Aorta (tissue), 5 donors: ENCODE results near the gene NEUROD4. TPM values are rescaled to one million over a fixed set of nuclear protein-coding genes. Genes with fewer than 3 reads are reported as not detected.
A peak's percentile ranks its signal among the peaks of the same experiment; 100 is the strongest.

Source experiments
- ATAC-seq: fragments of 200-7000 bp; cut with Tn5 transposase; one replicate; pipeline ENCODE4 v1.9.1; 2022; ENCODE audit warnings: moderate library complexity; ENCODE audit not compliant: low FRiP score
- DNase-seq, 2 donors: peaks; one replicate each; pipeline ENCODE4 v3.0.0-alpha.2; 2020
- H3K27ac ChIP-seq, 2 donors: one replicate each; pipeline ENCODE4 v1.5.1; 2013; ENCODE audit warnings: low read length in 2 of 2, mild to moderate bottlenecking in 2 of 2, moderate library complexity in 2 of 2, control low read depth in 1 of 2, inconsistent platforms in 1 of 2, low read depth in 1 of 2
- H3K27me3 ChIP-seq, 2 donors: one replicate each; pipeline ENCODE4 v1.6.1; 2013; ENCODE audit warnings: control low read depth in 1 of 2, low read length in 1 of 2, mild to moderate bottlenecking in 1 of 2, moderate library complexity in 1 of 2; ENCODE audit not compliant: insufficient read depth in 2 of 2, control insufficient read depth in 1 of 2
- H3K36me3 ChIP-seq, 2 donors: one replicate each; pipeline ENCODE4 v1.6.1; 2013; ENCODE audit warnings: control low read depth in 1 of 2, low read length in 1 of 2, mild to moderate bottlenecking in 1 of 2; ENCODE audit not compliant: insufficient read depth in 2 of 2, control insufficient read depth in 1 of 2
- H3K4me1 ChIP-seq, 2 donors: one replicate each; pipeline ENCODE4 v1.6.1; 2013; ENCODE audit warnings: low read length in 2 of 2, control low read depth in 1 of 2, mild to moderate bottlenecking in 1 of 2, moderate library complexity in 1 of 2; ENCODE audit not compliant: insufficient read depth in 2 of 2, control insufficient read depth in 1 of 2
- H3K4me3 ChIP-seq, 2 donors: one replicate each; pipeline ENCODE4 v1.5.1; 2013; ENCODE audit warnings: low read length in 2 of 2, control low read depth in 1 of 2, mild to moderate bottlenecking in 1 of 2
- H3K9me3 ChIP-seq: one replicate; pipeline ENCODE4 v1.6.1; 2013; ENCODE audit warnings: mild to moderate bottlenecking, low read length; ENCODE audit not compliant: control insufficient read depth
- WGBS, 2 donors: extraction: QIAGEN DNeasy Blood & Tissue Kit; methylation state at CpG; one replicate each; pipeline ENCODE4 v1.1.7; 2013; 5-methylcytosine and 5-hydroxymethylcytosine counted together
- intact Hi-C, 2 donors: fragments of 100-400 bp; cut with DNase I; formaldehyde crosslinking; loops; one replicate each; pipeline versions ENCODE4 v1.14.2 to v1.15.0; 2022
- polyA plus RNA-seq, 2 donors: library from polyadenylated mRNA; stranded (reverse); fragments of 200-250 nt; gene quantifications; one replicate each; pipeline ENCODE4 v1.2.3, GENCODE V29; 2013
- total RNA-seq, 2 donors: library from RNA; stranded (reverse); fragmentation: NEBNext Ultra II Directional; extraction: Animal tissue kit (Norgen Biotek cat#: 25700); gene quantifications; one replicate each; pipeline ENCODE4 v1.2.1, GENCODE V29; 2021
- donor health status: healthy with polysubstance abuse.
- donor health status: Bipolar disorder and iron deficiency.
- donor health status: DM: no; HTN: no; CAD: no.
- donor health status: DM: no; HTN: no; CAD: no.
- donor health status: DM: yes; HTN: yes; CAD: no.

NEUROD4 gene
- total and polyA plus RNA-seq, 4 donors = not detected

DNA sequence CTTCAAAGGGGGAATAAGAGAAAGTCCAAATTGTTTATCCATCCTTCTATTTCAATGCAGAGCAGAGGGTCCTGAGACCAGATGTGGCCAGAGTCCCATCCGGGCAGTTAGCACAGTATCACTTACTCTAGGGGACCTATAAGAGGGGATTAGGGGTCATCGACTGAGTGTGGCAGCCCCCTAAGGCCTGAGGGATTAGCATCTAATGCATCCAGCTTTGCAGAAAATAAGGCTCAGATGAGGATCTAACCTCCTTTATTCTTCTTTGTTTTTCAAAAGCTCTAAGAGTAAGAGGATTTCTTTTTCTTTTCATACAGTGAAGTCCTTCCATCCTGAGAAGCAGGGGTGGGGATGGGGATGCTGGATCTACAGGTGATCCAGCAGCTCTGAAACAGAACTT is 43.5 kb downstream of the NEUROD4 start:
- H3K4me3 ChIP-seq = no peak overlapping the region
- 52 to 61% methylated on average over 2 of the region's 2 CpGs for WGBS, 2 donors
- H3K27me3 ChIP-seq = peaks cover 0 to 1% of the 10 kb centered on the region in 2 donors
- H3K9me3 ChIP-seq = peaks cover 2% of the 10 kb centered on the region
- intact Hi-C loops = no loop called here
- DNase-seq = no peak
- H3K4me1 ChIP-seq = no peaks in the 10 kb centered on the region
- no peak for ATAC-seq
- H3K27ac ChIP-seq = no peak overlapping the region
- no peaks in the 10 kb centered on the region for H3K36me3 ChIP-seq

DNA sequence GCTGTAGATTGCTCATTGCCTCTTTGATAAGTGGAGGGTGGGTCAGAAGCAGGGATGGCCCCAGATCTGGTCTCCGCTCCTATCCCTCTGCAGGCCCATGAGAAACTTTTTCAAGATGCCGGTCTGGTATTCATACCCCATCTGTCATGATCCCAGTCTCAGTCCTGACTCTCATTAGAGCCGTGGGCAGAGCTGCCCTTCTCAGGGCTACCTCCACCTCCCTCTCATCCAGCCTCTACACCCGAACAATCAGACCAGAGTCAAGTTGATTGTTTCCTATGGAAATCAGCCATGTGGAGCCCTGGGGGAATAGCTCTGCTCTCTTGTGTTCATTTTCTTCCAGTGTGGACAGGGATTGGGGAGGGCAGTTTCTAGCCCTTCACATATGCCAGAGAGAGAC is 45.8 kb downstream of the NEUROD4 start:
- DNase-seq (no peak), ATAC-seq (no peak)
- intact Hi-C loops = no loop called here
- H3K4me3 ChIP-seq = no peak overlapping the region
- no peak overlapping the region for H3K27ac ChIP-seq
- peaks cover 0 to 1% of the 10 kb centered on the region in 2 donors for H3K27me3 ChIP-seq
- no peaks in the 10 kb centered on the region for H3K36me3 ChIP-seq
- no peaks in the 10 kb centered on the region for H3K9me3 ChIP-seq
- H3K4me1 ChIP-seq = no peaks in the 10 kb centered on the region
- 37 to 45% methylated on average over 4 of the region's 4 CpGs for WGBS, 2 donors

DNA sequence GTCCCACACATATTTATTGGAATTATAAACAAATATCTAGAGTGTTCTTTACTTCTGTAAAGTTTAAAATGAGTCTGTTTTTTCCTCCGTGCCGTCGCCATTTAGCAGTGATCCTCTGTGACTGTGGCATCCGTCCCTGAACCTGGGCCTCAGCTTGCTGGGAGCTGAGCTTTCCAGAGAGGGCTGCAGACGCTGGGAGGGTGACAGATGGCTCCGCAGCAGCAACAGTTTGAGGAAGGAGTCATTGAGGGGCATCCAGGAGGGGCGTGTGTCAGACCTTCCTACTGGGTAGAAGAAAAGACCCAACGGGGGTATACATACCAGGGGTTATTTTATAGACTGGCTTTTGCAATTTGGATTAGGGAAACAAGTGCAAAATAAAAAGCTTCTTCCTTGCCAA is 47.9 kb downstream of the NEUROD4 start:
- H3K4me1 ChIP-seq = no peaks in the 10 kb centered on the region
- peaks cover 0 to 1% of the 10 kb centered on the region in 2 donors for H3K27me3 ChIP-seq
- H3K36me3 ChIP-seq = no peaks in the 10 kb centered on the region
- H3K4me3 ChIP-seq = no peak overlapping the region
- no peak for ATAC-seq
- no peak overlapping the region for H3K27ac ChIP-seq
- no peaks in the 10 kb centered on the region for H3K9me3 ChIP-seq
- intact Hi-C loops = no loop called here
- 40 to 49% methylated on average over 8 of the region's 8 CpGs for WGBS, 2 donors
- DNase-seq = no peak

GRCh38 chr12:55068416-55069010 is 48.7 kb downstream of the NEUROD4 start:
- H3K27me3 ChIP-seq = peaks cover 0 to 1% of the 10 kb centered on the region in 2 donors
- no peak for DNase-seq
- no peaks in the 10 kb centered on the region for H3K9me3 ChIP-seq
- peak; percentile 71 for ATAC-seq
- WGBS, 2 donors = 50 to 51% methylated on average over 8 of the region's 8 CpGs
- intact Hi-C loops = no loop called here
- H3K36me3 ChIP-seq = no peaks in the 10 kb centered on the region
- H3K27ac ChIP-seq = no peak overlapping the region
- no peaks in the 10 kb centered on the region for H3K4me1 ChIP-seq
- H3K4me3 ChIP-seq = no peak overlapping the region

- Histone ChIP-seq H3K4me3 (no peak overlapping the region), H3K27me3 (no peaks in the 10 kb centered on the region), H3K9me3 (no peaks in the 10 kb centered on the region), H3K4me1 (no peaks in the 10 kb centered on the region), H3K36me3 (no peaks in the 10 kb centered on the region), H3K27ac (no peak overlapping the region)
- WGBS, 2 donors = 64 to 65% methylated on average over 3 of the region's 3 CpGs
- ATAC-seq (peak; percentile 54), DNase-seq (peak in 1 of 2 donors; percentile 67)
- intact Hi-C loops = loop anchor here (2.0 to 10.0 kb wide), 3 partner anchors 79 to 327 kb away; no protein-coding TSS in a partner anchor
These were observed 52.3 kb downstream of the NEUROD4 start for GRCh38 chr12:55072083-55072482.

- 38% methylated on average over 8 of the region's 8 CpGs for WGBS, 2 donors
- no peaks in the 10 kb centered on the region for H3K36me3 ChIP-seq
- peak; percentile 78 to 84 for DNase-seq
- H3K9me3 ChIP-seq = no peaks in the 10 kb centered on the region
- H3K4me3 ChIP-seq = no peak overlapping the region
- no peaks in the 10 kb centered on the region for H3K27me3 ChIP-seq
- ATAC-seq = peak; percentile 71
- no peak overlapping the region for H3K27ac ChIP-seq
- intact Hi-C loops = loop anchor here (2.0 to 10.0 kb wide), 3 partner anchors 81 to 329 kb away; no protein-coding TSS in a partner anchor
- H3K4me1 ChIP-seq = no peaks in the 10 kb centered on the region
These were observed 53.6 kb downstream of the NEUROD4 start for GRCh38 chr12:55073043-55074022.

DNA sequence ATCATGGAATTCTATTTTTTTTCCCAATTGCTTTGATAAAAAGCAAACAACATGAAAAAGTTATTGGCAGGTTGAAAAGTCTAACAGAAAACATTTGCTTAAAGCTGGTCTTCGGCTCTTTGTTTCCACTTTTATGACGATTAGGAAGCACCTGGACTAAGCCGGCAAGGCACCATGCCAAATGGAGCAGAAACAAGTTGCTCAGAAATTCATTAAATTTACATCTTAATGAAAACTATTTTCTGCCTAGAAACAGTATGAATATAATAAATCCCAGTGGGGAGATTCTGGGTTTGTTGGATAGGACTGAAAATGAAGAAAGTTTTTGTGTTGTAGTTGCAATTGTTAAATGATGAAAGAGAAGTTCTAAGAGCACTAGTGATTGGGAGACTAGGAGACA is 55.0 kb downstream of the NEUROD4 start:
- Histone ChIP-seq H3K27ac (no peak overlapping the region), H3K9me3 (no peaks in the 10 kb centered on the region), H3K4me3 (no peak overlapping the region), H3K4me1 (no peaks in the 10 kb centered on the region), H3K27me3 (no peaks in the 10 kb centered on the region), H3K36me3 (no peaks in the 10 kb centered on the region)
- intact Hi-C loops = loop anchor here (5.0 to 10.0 kb wide), 2 partner anchors 83 to 330 kb away; no protein-coding TSS in a partner anchor
- ATAC-seq (no peak), DNase-seq (no peak)
- 65% methylated on average over 3 of the region's 3 CpGs for WGBS, 2 donors
